GM21529 (cell line): ENCODE measurements around the gene CST9L.

ENCODE experiments used
- ATAC-seq: cut with Tn5 transposase; IDR thresholded peaks from one replicate; pipeline ENCODE4 v1.9.1; 2021; ENCODE audit not compliant: unreplicated experiment

The CST9L gene

DNA sequence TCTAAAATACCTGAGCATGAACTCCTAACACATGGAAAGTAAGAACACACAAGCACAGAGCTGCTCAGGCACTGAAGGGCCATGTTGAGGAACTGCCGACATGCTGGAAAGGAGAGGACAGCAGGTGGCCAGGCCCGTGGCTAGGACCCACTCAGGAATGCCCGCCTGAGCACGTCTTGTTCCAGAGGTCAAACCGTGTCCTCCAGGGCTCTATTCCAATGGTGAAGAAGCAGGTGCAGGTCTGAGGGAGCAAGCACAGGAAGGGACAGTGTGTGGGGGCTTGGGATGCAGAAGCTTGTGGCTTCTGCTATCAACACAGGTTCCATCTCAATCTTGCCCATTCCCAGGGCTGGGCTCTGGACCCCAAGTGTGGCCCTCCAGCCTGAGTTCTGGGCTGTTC lies 20.7 kb downstream of the CST9L start:
- ATAC-seq, result no peak

DNA sequence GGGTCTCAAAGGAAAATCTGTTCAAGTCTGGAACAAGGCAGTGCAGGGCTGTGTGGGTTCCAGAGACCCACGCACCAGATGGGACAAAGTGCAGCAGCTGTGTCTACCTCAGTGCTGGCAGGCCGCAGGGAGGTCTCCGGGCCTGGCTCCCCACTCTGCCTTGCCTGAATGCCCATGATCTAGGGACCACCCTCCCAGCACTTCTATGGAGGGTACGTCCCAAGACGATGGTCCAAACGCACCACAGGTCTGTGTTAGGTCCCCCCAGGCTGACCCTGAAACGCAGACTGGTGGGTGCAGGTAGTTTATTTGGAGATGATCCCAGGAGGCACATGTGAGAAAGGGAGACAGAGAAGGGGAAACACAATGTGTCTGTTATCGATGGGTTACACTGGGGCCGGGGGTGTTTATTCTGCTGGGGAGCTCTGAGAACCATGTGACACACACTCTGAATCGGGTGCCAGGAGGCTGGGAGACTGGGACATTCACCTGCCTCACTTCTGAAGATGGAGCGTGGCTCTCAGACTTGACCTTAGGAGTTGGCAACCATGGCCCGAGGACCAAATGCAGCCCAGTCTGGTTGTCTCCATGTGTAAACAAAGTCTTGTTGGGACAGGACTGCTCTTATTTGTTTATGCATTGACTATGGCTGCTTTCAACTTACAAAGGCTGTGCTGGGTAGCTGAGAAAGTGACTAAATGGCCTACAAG lies 21.7 kb downstream of the CST9L start:
- no peak for ATAC-seq

DNA sequence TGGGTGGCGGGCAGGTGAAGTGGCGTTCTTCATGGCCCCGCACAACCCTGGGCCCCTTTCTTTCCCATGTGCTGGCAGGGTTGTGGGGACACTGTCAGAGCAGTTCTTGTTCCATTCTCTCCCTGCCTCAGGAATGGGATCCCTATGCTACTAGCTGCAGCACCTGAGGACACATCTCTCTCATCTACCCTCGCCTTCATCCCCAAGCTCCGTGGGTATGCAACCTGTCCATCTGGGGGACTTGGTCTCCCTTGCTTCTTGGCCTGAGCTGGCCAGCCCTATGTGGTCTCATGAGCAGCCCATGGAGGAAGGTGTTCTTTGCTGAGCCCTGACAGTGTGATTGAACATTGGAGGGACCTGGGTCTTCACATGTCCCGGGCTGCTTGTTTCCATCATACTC lies 24.2 kb downstream of the CST9L start:
- ATAC-seq, result no peak

DNA sequence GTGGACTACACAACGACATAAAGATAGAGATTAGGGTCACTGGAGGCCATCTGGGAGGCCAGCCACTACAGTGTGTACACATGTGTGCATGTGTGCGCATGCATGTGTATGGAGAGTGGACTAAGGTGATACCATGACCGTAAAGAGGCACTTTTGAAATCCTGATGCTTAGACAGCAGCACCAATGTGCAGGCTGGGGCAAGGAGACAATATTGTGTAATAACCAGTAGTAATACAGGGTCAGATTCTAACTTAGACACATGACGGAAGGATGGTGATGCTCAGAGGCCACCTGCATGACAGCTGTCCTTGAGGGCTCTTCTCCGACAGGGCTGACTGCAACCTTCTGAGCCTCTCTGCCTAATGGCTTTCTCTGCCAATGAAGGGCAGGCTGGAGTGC lies 25.5 kb downstream of the CST9L start:
- no peak for ATAC-seq

DNA sequence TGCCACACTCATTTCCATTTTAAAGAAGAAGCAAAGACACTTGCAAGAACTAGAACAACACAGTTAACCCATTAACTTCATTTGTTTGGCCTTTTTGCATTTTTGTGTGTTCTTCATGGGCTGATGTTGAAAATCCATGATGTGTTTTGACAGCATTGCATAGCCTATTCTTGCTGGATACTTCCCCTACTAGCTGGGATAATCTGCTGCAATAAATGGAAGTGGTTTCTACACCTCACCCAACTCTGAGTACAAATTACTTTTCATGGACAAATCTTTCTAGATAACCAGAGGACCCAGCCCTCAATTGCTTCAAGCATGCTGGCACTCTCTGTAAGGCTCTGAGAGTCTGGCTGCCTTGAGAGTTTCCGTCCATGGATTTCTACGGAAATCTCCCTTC lies 26.5 kb downstream of the CST9L start:
- ATAC-seq, result no peak

DNA sequence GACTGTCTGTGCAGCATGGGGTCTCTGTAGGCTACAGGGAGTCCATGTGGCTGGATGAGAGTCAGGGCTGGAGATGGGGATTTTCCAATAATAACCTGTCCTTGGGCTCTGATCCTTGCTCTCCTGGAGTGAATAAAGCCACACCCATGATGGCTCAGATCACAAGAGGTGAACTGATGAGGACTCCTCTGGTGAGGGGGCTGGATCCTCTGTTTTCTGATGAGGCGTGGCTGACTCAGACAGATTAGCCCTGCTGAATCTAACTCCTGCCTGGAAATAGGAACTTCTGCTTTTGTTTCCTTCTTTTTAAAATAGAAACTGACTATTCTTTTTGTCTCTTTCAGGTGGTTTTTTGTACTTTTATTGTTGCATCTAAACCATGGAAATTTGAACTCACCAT lies 27.0 kb downstream of the CST9L start:
- no peak for ATAC-seq

DNA sequence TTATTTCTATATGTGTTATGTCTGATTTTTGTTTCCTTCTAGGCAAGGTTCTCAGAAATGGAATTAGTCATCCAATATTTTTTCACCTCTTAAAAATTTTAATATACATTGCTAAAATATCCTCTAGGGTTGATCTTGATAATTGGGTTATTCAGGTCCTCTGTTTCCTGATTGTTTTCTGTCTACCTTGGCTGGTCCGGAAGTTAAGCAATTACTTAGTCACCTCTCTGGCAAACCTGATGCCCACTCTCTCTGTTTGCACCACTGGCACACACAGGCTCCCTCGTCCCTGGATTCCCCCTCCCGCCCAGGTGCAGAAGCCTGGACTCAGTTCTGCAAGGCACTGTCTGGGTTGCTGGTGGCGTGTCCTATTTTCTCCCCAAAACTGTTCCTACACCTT lies 27.7 kb downstream of the CST9L start:
- ATAC-seq, result no peak

DNA sequence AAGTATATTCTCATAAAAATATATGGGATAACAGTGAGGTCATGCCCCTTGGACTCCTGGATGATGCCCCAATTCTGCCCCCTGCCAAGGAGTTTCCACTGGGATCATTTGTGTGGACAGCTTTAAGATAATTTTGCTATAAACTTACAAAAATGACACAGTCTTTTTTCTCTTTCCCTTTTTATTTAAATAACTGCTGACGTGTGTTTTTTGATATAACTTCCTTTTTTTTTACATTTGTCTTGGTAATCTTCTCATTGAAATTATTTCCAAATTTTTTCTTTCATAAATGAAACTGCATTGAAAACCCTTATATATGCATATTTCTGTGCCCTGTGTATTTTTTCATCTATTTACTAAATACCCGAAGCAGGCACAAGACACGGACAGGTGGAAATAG lies 31.3 kb downstream of the CST9L start:
- no peak for ATAC-seq

DNA sequence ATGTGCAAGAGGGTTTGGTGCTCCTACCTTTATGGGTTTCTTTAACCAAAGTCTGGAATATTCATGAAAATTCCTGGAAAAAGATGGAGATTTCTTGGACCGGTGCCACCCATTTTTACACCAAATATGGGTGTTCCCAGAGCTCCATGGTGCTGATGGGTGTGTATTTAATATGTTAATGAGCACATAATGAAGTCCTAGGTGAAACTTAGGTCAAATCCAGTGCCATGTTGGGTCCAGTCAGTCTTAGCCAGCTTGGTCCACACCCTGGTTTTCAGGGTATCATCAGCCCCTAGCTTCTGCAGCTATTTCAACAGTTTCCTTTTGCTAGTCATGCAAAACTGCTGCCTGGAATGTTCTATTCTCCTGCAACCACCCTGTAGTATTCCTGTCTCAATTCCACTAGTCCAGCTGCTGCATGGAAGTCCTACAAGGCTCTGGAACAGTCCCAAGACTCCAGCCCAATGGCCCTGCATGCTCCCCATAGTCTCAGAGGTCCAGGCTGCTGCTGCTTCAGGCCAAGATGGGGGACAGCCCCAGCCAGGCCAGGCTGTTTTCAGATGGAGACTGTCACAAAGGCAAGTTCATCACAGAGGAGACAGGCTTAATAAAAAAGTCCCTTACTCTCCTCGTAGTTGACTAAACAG lies 31.8 kb downstream of the CST9L start:
- no peak for ATAC-seq

DNA sequence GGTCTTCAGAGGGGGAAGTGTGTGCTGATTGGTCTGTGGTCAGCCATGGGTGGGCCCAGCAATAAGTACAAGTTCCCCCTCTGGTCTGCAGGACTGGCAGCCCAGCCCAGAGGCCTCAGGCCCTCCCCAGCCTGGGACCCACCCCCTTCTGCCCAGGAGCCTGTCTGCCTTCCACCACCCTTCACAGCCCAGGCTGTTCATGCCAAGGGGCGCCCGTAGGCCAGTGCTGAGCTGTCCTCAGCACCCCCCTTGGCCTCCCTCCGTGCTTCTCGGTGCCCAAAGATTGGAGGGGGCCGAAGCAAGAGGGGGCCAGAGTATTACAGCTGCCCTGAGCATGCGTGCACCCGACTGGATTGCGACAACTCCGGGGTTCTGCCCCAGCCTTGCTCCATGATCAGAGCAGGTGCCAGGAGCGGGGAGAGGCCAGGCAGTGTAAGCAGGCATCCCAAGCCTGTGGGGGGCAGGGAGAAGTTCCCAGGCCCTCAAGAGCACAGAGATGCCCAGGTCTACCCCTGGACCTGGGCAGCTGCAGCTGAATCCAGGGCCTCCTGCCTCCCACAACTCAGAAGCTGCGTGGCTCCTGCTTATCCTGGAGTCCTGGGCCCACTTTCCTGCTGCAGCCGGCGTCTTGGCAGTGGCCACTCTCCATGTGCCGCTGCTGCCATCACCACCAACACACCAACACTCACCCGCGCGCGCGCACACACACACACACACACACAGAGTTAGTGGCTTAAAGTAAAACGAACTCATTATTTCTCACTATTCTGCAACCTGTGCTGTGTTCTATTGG lies 33.3 kb downstream of the CST9L start:
- ATAC-seq, result no peak

DNA sequence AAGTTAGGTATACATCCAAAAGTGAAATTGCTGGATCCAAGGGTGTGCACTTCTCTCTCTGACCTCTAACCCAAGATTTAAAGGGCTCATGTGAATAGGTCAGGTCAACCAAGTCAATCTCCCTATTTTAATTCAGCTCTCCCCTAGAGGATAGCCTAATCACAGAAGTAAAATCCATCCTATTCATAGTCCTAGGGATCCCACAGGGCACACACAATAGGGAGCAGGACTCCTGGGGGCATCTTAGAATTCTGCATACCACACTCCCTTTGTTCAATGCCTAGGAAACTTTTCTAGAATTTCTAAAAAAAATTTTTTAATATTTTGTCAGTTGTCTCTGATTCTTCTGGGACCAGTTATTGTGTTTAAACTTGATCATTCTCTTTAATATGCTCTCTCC lies 35.1 kb downstream of the CST9L start:
- no peak for ATAC-seq

DNA sequence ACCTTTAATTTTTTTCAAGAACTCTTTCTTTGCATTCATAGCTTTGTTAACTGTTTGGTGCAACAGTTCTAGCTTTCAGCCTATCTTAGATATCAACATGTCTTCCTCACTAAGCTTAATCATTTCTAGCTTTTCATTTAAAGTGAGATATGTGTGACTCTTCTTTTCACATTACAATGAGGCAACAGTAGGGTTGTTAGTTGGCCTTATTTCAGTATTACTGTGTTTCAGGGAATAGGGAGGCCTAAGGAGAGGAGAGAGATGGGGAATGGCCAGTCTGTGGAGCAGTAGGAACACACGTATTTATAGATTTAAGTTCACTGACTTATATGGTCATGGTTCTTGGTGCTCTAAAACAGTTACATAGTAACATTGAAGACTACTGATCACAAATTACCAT lies 35.8 kb downstream of the CST9L start:
- no peak for ATAC-seq

DNA sequence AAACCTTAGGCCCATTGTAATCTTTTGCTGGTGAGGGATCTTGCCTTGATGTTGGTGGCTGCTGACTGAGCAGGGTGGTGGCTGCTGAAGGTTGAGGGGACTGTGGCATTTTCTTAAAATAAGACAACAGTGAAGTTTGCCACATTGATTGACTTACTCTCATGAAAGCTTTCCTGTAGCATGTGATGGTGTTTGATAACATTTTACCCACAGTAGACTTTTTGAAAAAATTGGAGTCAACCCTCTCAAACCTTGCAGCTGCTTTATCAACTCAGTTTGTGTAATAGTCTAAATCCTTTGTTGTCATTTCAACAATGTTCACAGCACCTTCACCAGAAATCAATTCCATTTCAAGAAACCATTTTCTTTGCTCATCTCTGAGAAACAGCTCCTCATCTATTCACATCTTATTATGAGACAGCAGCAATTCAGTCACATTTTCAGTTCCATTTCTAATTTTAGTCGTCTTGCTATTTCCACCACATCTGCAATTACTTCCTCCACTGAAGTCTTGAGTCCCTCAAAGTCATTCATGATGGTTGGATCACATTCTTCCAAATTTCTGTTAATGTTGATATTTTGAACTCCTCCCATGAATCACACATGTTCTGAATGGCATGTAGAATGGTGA lies 37.2 kb downstream of the CST9L start:
- no peak for ATAC-seq

DNA sequence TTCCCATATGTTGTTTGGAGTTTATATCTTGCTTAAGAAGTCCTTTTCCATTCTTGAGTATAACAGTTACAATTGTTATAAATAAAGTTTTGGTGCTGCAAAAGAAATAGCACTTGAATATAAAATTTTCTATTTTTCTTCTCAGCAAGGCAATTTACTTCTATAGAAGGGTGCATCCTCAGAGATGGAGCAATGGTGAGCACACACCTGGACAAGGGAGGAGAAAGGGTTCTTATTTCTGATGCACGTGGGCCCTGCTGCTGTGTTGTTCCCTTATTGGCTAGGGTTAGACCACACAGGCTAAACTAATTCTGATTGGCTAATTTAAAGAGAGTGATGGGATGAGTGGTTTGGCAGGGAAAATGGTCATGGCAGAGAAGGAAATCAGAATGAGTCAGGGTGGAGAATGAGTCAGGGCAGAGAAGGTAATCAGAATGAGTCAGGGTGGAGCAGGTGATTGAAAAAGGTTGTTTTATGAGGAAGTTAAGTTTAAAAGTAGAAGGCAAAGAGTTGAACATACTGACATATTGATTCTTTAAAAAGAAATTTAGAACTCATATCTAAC lies 39.3 kb downstream of the CST9L start:
- no peak for ATAC-seq

DNA sequence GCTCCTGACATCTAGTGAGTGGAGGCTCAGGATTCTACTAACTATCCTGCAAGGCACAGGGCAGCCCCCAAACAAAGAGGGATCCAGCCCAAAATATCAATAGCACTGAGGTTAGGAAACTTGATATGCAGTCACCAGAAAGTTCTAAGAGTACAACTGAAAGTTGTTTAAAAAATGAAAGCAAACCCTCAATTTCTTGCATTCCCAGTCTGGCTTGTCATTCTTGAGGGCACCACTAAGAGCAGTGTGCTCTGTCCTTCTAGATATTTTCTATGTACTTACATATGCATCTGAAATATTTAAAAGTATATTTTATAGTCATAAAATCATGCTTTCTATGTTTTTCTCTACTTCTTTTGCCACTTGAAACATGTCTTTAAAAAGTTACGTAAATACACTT lies 41.4 kb downstream of the CST9L start:
- ATAC-seq, result no peak

DNA sequence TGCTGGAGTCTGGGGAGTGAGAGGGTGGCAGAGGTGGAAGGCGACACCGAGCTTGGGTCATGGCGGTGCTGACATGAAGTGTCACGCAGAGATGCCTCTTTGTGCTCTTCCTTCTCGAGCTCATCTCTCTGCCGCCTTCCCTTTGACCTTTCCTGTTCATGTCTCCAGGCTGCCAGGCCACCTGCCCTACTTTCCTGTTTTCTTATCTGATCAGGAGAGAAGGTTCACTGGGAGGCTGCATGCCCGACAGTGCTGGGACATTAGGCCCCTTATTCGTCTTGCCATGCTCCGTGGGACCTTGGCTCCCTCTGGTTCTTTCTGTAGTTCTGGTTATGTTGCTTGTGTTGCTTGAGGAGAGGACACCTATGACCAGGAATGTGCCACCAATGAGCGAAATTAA lies 44.1 kb downstream of the CST9L start:
- no peak for ATAC-seq

DNA sequence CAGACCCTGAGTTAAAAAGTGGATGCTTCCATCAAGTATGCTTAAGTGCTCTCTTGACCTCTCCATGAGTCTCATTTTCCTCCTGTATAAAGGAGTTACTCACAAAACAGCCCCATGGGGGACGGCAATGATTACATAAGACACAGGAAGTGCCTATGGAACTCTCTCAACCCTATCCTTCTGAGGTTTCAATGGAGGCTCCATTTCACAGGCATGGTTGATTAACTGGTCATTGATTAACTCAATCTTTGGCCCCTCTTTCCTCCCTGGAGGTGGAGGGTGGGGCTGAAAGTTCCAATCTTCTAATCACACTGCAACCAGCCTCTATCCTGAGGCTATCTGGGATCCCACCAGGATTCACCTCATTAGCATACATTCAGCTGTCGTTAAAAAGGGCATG lies 48.1 kb downstream of the CST9L start:
- no peak for ATAC-seq

DNA sequence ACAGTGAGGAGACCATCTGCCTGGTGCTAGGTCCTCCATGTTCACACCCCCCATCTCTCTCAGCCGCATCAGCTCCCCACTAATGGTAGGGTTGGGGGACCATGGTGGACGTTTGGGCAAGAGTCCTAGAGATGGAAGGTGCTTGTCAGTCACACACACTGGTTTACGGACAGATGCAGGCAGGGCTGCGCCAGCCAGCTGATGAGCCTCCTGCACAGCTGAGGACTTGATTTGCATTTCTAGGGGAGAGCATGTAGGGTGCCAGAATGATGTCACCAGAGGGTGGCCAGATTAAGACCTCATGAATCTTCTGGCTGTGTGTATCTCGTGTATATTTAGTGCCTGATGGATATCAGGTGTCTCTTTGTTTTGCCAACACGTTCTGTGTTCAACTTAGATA lies 48.7 kb downstream of the CST9L start:
- no peak for ATAC-seq

DNA sequence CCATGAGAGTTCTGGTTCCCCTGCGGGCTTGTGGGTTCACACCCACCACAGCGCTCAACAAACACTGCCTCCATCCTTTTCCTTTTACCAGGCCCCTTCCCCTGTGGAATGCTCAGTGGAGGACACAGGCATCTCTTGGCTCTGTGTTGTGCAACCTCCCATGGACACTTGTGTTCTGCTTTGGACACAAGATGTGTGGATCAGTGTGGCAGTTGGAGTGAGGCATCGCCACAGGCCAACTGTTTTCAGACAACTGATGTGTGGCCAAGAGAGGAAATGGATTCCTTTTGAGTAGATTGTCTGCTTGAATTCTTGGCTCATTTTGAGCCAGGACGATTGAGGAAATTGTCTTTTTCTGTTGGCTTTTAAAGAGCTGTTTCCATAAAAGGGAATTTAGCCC lies 50.6 kb downstream of the CST9L start:
- no peak for ATAC-seq

DNA sequence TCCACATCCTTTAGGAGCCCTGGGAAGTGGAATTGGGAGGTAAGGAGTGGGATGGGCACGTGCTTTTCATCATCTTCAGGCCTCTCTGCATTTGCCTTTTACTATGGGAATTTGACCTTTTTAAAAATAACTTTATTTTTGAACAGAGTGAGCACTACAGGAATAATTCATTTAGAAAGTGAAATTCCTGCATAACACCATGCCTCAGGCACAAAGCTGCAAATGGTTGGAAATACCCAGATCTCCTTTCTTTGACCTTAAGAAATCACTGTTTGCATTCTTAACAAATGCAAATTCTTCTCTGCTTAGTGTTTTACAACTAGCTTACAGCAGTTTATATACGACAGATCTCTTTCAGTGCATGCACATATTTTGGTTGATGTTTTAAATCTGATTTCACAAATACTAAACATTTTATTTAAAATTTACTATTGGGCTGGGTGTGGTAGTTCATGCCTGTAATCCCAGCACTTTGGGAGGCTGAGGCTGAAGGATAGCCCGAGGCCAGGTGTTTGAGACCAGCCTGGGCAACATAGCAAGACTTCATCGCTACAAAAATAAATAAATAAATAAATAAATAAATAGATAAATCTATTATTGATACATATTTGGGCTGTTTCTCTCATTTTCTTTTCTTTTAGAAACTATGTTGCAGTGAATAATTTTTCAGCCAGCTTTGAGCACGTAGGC lies 52.9 kb downstream of the CST9L start:
- ATAC-seq, result no peak

DNA sequence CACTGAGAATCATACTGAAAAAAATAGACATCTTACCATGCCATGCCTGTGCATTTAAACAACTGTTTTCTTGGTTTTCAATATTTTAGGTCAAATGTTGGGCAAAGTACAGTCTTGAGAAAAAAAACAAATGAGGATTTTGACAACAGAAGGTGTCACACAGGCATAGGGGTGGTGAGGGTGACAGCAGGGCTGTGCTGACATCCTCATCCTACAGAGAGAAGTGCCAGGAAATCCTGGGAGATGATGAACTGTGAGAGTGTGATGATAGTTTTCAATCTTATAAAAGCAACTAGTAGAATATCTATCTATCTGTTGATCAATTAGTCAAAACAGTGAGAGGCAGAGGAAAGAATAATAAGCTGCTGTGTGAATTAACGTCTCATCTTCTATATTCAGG lies 53.4 kb downstream of the CST9L start:
- ATAC-seq, result no peak
